SJSA1 (cell line): ENCODE results near the gene LST1. TPM values are rescaled to one million over a fixed set of nuclear protein-coding genes. Genes with fewer than 3 reads are reported as not detected.

Experiments used
- DNase-seq, 2 experiments: peaks; one replicate each; pipeline ENCODE4 v3.0.0-alpha.2; 2015 to 2020; ENCODE audit warnings: low spot score in 2 of 2, low read depth in 1 of 2
- H3K27ac ChIP-seq: fragments of 250-450 bp; sonication (Bioruptor Pico); 2 replicates; pipeline ENCODE4 v1.5.1; 2020; ENCODE audit warnings: mild to moderate bottlenecking, moderate library complexity
- H3K27me3 ChIP-seq: fragments of 250-450 bp; sonication (Bioruptor Pico); replicated peaks from 2 replicates; pipeline ENCODE4 v1.5.1; 2020; ENCODE audit warnings: mild to moderate bottlenecking, moderate library complexity
- H3K36me3 ChIP-seq: fragments of 250-450 bp; sonication (Bioruptor Pico); 2 replicates; pipeline ENCODE4 v1.5.1; 2020; ENCODE audit warnings: mild to moderate bottlenecking
- H3K4me1 ChIP-seq: fragments of 250-450 bp; sonication (Bioruptor Pico); replicated peaks from 2 replicates; pipeline ENCODE4 v1.6.1; 2021; ENCODE audit warnings: mild to moderate bottlenecking
- H3K4me3 ChIP-seq: fragments of 250-450 bp; sonication (Bioruptor Pico); 2 replicates; pipeline ENCODE4 v1.5.1; 2020; ENCODE audit warnings: mild to moderate bottlenecking
- H3K9me3 ChIP-seq: fragments of 250-450 bp; sonication (Bioruptor Pico); replicated peaks from 2 replicates; pipeline ENCODE4 v1.5.1; 2020; ENCODE audit warnings: mild to moderate bottlenecking
- total RNA-seq: library from RNA; depleted of rRNA; stranded (reverse); fragments of >200 nt; shearing (Covaris generic); gene quantifications from 2 replicates; pipeline ENCODE4 v1.2.3, GENCODE V29; 2014

Gene LST1
- total RNA-seq, 1 experiment from 2014 or later: not detected

GRCh38 chr6:31573239-31574105 is 12.6 kb upstream of the LST1 start:
- Histone ChIP-seq H3K27ac (no peak overlapping the region), H3K4me3 (no peak overlapping the region), H3K4me1 (no peaks in the 10 kb centered on the region), H3K36me3 (no peaks in the 10 kb centered on the region), H3K27me3 (no peaks in the 10 kb centered on the region), H3K9me3 (no peaks in the 10 kb centered on the region)
- DNase-seq: no peak

DNA sequence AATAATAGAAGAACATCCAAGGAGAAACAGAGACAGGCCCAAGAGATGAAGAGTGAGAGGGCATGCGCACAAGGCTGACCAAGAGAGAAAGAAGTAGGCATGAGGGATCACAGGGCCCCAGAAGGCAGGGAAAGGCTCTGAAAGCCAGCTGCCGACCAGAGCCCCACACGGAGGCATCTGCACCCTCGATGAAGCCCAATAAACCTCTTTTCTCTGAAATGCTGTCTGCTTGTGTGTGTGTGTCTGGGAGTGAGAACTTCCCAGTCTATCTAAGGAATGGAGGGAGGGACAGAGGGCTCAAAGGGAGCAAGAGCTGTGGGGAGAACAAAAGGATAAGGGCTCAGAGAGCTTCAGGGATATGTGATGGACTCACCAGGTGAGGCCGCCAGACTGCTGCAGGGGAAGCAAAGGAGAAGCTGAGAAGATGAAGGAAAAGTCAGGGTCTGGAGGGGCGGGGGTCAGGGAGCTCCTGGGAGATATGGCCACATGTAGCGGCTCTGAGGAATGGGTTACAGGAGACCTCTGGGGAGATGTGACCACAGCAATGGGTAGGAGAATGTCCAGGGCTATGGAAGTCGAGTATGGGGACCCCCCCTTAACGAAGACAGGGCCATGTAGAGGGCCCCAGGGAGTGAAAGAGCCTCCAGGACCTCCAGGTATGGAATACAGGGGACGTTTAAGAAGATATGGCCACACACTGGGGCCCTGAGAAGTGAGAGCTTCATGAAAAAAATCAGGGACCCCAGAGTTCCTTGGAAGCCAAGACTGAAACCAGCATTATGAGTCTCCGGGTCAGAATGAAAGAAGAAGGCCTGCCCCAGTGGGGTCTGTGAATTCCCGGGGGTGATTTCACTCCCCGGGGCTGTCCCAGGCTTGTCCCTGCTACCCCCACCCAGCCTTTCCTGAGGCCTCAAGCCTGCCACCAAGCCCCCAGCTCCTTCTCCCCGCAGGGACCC is 11.7 kb upstream of the LST1 start:
- no peaks in the 10 kb centered on the region for H3K9me3 ChIP-seq
- no peaks in the 10 kb centered on the region for H3K36me3 ChIP-seq
- no peak overlapping the region for H3K27ac ChIP-seq
- H3K4me1 ChIP-seq: no peaks in the 10 kb centered on the region
- no peak overlapping the region for H3K4me3 ChIP-seq
- no peak for DNase-seq
- H3K27me3 ChIP-seq: no peaks in the 10 kb centered on the region

GRCh38 chr6:31575335-31575901 is 10.7 kb upstream of the LST1 start, which contains the start of gene TNF:
TNF (plus strand) TSS chr6:31575565; CDS start chr6:31575742, 177 bp downstream.
- no peaks in the 10 kb centered on the region for H3K27me3 ChIP-seq
- no peaks in the 10 kb centered on the region for H3K36me3 ChIP-seq
- no peak for DNase-seq
- H3K9me3 ChIP-seq: no peaks in the 10 kb centered on the region
- H3K4me3 ChIP-seq: no peak within 1 kb of the TSS
- H3K27ac ChIP-seq: no peak within 1 kb of the TSS
- no peaks in the 10 kb centered on the region for H3K4me1 ChIP-seq

DNA sequence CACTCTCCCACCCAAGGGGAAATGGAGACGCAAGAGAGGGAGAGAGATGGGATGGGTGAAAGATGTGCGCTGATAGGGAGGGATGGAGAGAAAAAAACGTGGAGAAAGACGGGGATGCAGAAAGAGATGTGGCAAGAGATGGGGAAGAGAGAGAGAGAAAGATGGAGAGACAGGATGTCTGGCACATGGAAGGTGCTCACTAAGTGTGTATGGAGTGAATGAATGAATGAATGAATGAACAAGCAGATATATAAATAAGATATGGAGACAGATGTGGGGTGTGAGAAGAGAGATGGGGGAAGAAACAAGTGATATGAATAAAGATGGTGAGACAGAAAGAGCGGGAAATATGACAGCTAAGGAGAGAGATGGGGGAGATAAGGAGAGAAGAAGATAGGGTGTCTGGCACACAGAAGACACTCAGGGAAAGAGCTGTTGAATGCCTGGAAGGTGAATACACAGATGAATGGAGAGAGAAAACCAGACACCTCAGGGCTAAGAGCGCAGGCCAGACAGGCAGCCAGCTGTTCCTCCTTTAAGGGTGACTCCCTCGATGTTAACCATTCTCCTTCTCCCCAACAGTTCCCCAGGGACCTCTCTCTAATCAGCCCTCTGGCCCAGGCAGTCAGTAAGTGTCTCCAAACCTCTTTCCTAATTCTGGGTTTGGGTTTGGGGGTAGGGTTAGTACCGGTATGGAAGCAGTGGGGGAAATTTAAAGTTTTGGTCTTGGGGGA is 10.0 kb upstream of the LST1 start:
- Histone ChIP-seq H3K27ac (no peak overlapping the region), H3K9me3 (no peaks in the 10 kb centered on the region), H3K4me1 (peaks cover 3% of the 10 kb centered on the region; the same call in 1 of the 2 replicates), H3K27me3 (no peaks in the 10 kb centered on the region), H3K36me3 (no peaks in the 10 kb centered on the region), H3K4me3 (no peak overlapping the region)
- no peak for DNase-seq

GRCh38 chr6:31576897-31577578 is 9.0 kb upstream of the LST1 start:
- Histone ChIP-seq H3K4me1 (peaks cover 8% of the 10 kb centered on the region), H3K4me3 (no peak overlapping the region), H3K27ac (no peak overlapping the region), H3K9me3 (no peaks in the 10 kb centered on the region), H3K27me3 (no peaks in the 10 kb centered on the region), H3K36me3 (no peaks in the 10 kb centered on the region)
- no peak for DNase-seq

GRCh38 chr6:31577579-31577966 is 8.5 kb upstream of the LST1 start:
- H3K36me3 ChIP-seq: no peaks in the 10 kb centered on the region
- H3K9me3 ChIP-seq: no peaks in the 10 kb centered on the region
- no peak for DNase-seq
- peaks cover 8% of the 10 kb centered on the region for H3K4me1 ChIP-seq
- H3K27me3 ChIP-seq: no peaks in the 10 kb centered on the region
- H3K4me3 ChIP-seq: no peak overlapping the region
- no peak overlapping the region for H3K27ac ChIP-seq

- H3K27me3 ChIP-seq: no peaks in the 10 kb centered on the region
- no peak overlapping the region for H3K27ac ChIP-seq
- no peak for DNase-seq
- H3K4me1 ChIP-seq: peaks cover 8% of the 10 kb centered on the region
- no peaks in the 10 kb centered on the region for H3K36me3 ChIP-seq
- H3K4me3 ChIP-seq: no peak overlapping the region
- H3K9me3 ChIP-seq: no peaks in the 10 kb centered on the region
Measured at GRCh38 chr6:31578184-31579118, 7.6 kb upstream of the LST1 start.

GRCh38 chr6:31579119-31579505 is 7.0 kb upstream of the LST1 start:
- H3K4me3 ChIP-seq: no peak overlapping the region
- H3K27me3 ChIP-seq: no peaks in the 10 kb centered on the region
- no peaks in the 10 kb centered on the region for H3K36me3 ChIP-seq
- peaks cover 8% of the 10 kb centered on the region for H3K4me1 ChIP-seq
- no peaks in the 10 kb centered on the region for H3K9me3 ChIP-seq
- no peak overlapping the region for H3K27ac ChIP-seq
- no peak for DNase-seq

DNA sequence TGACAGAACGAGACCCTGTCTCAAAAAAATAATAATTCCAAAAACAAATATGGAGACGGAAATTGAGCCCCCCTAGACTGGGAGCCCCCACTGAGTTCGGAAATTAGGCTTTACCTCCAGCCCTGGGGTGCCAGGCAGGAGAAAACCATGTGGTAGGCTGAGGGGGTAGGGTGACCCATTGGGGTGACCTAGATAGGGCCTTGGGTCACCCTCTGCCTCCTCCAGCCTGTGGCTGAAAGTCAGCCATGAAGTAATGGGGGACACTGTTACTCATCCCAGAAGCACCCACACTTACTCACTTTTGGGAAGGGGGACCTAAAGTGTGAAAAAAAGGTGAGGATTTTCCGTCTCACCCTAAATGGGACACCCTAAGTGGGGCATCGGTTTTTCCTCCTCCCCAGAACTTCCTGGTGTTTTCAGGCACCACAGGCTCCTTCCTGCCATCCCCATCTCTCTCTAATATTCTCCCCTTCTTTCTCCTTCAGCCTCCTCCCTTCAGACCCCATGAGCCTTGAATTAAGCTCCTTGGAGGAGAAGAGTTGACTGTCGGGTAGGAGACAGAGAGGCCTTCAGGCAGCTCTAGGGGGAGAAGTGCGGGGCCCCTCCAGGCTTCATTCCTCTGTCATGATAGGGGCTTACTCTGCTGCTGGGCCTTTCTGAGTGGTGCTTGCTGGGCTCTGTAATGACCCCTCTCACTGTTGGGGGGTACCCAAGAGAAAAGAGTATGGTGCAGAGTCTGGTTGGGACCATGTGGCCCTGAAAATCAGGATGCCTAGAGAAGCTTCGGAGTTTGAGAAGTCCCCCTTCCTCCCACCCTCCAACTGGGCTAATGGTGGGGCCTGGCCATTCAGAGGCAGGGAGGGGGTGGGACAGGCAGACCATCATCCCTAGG is 6.3 kb upstream of the LST1 start:
- peaks cover 8% of the 10 kb centered on the region for H3K4me1 ChIP-seq
- no peak for DNase-seq
- no peaks in the 10 kb centered on the region for H3K9me3 ChIP-seq
- H3K27me3 ChIP-seq: no peaks in the 10 kb centered on the region
- H3K36me3 ChIP-seq: no peaks in the 10 kb centered on the region
- no peak overlapping the region for H3K27ac ChIP-seq
- H3K4me3 ChIP-seq: no peak overlapping the region

DNA sequence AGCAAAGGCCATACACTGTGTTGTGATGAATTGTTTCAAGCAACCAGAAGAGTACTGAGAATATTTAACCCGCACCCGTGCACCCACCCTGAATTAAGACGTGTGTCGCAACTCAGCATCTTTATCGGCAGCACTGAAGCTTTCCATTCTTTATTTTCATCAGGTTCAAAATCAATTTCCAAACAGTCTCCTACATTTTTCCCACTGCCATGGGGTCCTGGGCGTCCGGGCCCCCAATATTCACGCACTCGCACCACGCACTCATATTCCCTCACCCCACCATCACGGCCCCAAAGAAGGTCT is 5.7 kb upstream of the LST1 start:
- H3K27ac ChIP-seq: no peak overlapping the region
- no peaks in the 10 kb centered on the region for H3K36me3 ChIP-seq
- DNase-seq: no peak
- H3K27me3 ChIP-seq: no peaks in the 10 kb centered on the region
- peaks cover 8% of the 10 kb centered on the region for H3K4me1 ChIP-seq
- peak overlapping the region; percentile 48; the same call in 1 of the 2 replicates for H3K4me3 ChIP-seq
- H3K9me3 ChIP-seq: no peaks in the 10 kb centered on the region

GRCh38 chr6:31580807-31581433 is 5.2 kb upstream of the LST1 start:
- DNase-seq: peak; percentile 83 to 86
- peaks cover 8% of the 10 kb centered on the region for H3K4me1 ChIP-seq
- H3K27ac ChIP-seq: no peak overlapping the region
- no peaks in the 10 kb centered on the region for H3K9me3 ChIP-seq
- no peaks in the 10 kb centered on the region for H3K27me3 ChIP-seq
- no peaks in the 10 kb centered on the region for H3K36me3 ChIP-seq
- peak overlapping the region; percentile 48 for H3K4me3 ChIP-seq
